HEK293 (cell line): Measurements from ENCODE around the gene SMARCB1.

Experiments
- OVOL3 ChIP-seq: fragments of 450-650 bp; formaldehyde crosslinking; IDR thresholded peaks from 2 replicates; pipeline ENCODE4 v1.5.1; 2016; ENCODE audit warnings: missing biosample characterization, missing genetic modification characterization
- SP3 ChIP-seq: fragments of 450-650 bp; formaldehyde crosslinking; IDR thresholded peaks from 2 replicates; pipeline ENCODE4 v1.5.1; 2016; ENCODE audit warnings: missing biosample characterization, missing genetic modification characterization
- TRIM28 ChIP-seq: IDR thresholded peaks from 2 replicates; pipeline ENCODE4 v1.6.1; 2011; ENCODE audit warnings: low read length, control low read depth, borderline replicate concordance
- WT1 ChIP-seq: fragments of 450-650 bp; formaldehyde crosslinking; IDR thresholded peaks from 2 replicates; pipeline ENCODE4 v1.5.1; 2016; ENCODE audit warnings: missing biosample characterization, missing genetic modification characterization
- ZNF132 ChIP-seq: fragments of 450-650 bp; formaldehyde crosslinking; IDR thresholded peaks from 2 replicates; pipeline ENCODE4 v1.5.1; 2017; ENCODE audit warnings: missing biosample characterization, missing genetic modification characterization, borderline replicate concordance
- ZNF140 ChIP-seq: fragments of 450-650 bp; formaldehyde crosslinking; IDR thresholded peaks from 2 replicates; pipeline ENCODE4 v1.5.1; 2016; ENCODE audit warnings: missing biosample characterization, missing genetic modification characterization
- ZNF169 ChIP-seq: fragments of 450-650 bp; formaldehyde crosslinking; IDR thresholded peaks from 2 replicates; pipeline ENCODE4 v1.5.1; 2016; ENCODE audit warnings: missing biosample characterization, missing genetic modification characterization
- ZNF184 ChIP-seq: fragments of 450-650 bp; IDR thresholded peaks from 2 replicates; pipeline ENCODE4 v1.5.1; 2018; ENCODE audit warnings: missing biosample characterization, mild to moderate bottlenecking, missing genetic modification characterization
- ZNF214 ChIP-seq: fragments of 450-650 bp; formaldehyde crosslinking; IDR thresholded peaks from 2 replicates; pipeline ENCODE4 v1.5.1; 2017; ENCODE audit warnings: missing biosample characterization, mild to moderate bottlenecking, missing genetic modification characterization, borderline replicate concordance
- ZNF239 ChIP-seq: fragments of 450-650 bp; formaldehyde crosslinking; IDR thresholded peaks from 2 replicates; pipeline ENCODE4 v1.5.1; 2016; ENCODE audit warnings: missing biosample characterization, missing genetic modification characterization
- ZNF266 ChIP-seq: fragments of 450-650 bp; formaldehyde crosslinking; IDR thresholded peaks from 2 replicates; pipeline ENCODE4 v1.5.1; 2016; ENCODE audit warnings: missing biosample characterization, missing genetic modification characterization, low read depth
- ZNF514 ChIP-seq: fragments of 450-650 bp; formaldehyde crosslinking; IDR thresholded peaks from 2 replicates; pipeline ENCODE4 v1.5.1; 2016; ENCODE audit warnings: missing biosample characterization, missing genetic modification characterization
- ZNF521 ChIP-seq: fragments of 450-650 bp; formaldehyde crosslinking; IDR thresholded peaks from 2 replicates; pipeline ENCODE4 v1.5.1; 2017; ENCODE audit warnings: missing biosample characterization, mild to moderate bottlenecking, missing genetic modification characterization
- ZNF596 ChIP-seq: fragments of 450-650 bp; IDR thresholded peaks from 2 replicates; pipeline ENCODE4 v1.5.0; 2018; ENCODE audit warnings: missing biosample characterization, mild to moderate bottlenecking, missing genetic modification characterization, moderate library complexity
- ZNF623 ChIP-seq: fragments of 450-650 bp; formaldehyde crosslinking; IDR thresholded peaks from 2 replicates; pipeline ENCODE4 v1.5.1; 2016; ENCODE audit warnings: missing biosample characterization, missing genetic modification characterization
- ZNF624 ChIP-seq: fragments of 450-650 bp; formaldehyde crosslinking; IDR thresholded peaks from 2 replicates; pipeline ENCODE4 v1.5.1; 2017; ENCODE audit warnings: missing biosample characterization, missing genetic modification characterization
- ZNF658 ChIP-seq: fragments of 450-650 bp; formaldehyde crosslinking; IDR thresholded peaks from 2 replicates; pipeline ENCODE4; 2016; ENCODE audit warnings: missing biosample characterization, missing genetic modification characterization
- ZNF837 ChIP-seq: fragments of 450-650 bp; formaldehyde crosslinking; IDR thresholded peaks from 2 replicates; pipeline ENCODE4 v1.5.1; 2016; ENCODE audit warnings: missing biosample characterization, missing genetic modification characterization
- ZXDB ChIP-seq: fragments of 450-650 bp; formaldehyde crosslinking; IDR thresholded peaks from 2 replicates; pipeline ENCODE4 v1.5.1; 2016; ENCODE audit warnings: missing biosample characterization, missing genetic modification characterization
- TF ChIP-seq, protein P1 (sequence below): fragments of 450-650 bp; formaldehyde crosslinking; IDR thresholded peaks from 2 replicates; pipeline ENCODE4 v1.5.1; 2016; ENCODE audit warnings: missing biosample characterization, missing genetic modification characterization, borderline replicate concordance
- TF ChIP-seq, protein P2 (sequence below): fragments of 450-650 bp; formaldehyde crosslinking; IDR thresholded peaks from 2 replicates; pipeline ENCODE4 v1.5.1; 2016; ENCODE audit warnings: missing biosample characterization, missing genetic modification characterization
- TF ChIP-seq, protein P3 (sequence below): fragments of 450-650 bp; formaldehyde crosslinking; IDR thresholded peaks from 2 replicates; pipeline ENCODE4 v1.5.1; 2016; ENCODE audit warnings: missing biosample characterization, missing genetic modification characterization
- TF ChIP-seq, protein P4 (sequence below): fragments of 450-650 bp; formaldehyde crosslinking; IDR thresholded peaks from 2 replicates; pipeline ENCODE4 v1.5.1; 2016; ENCODE audit warnings: missing biosample characterization, missing genetic modification characterization
- TF ChIP-seq, protein P5 (sequence below): fragments of 450-650 bp; formaldehyde crosslinking; IDR thresholded peaks from 2 replicates; pipeline ENCODE4 v1.5.1; 2017; ENCODE audit warnings: missing biosample characterization, mild to moderate bottlenecking, missing genetic modification characterization, moderate library complexity
- TF ChIP-seq, protein P6 (sequence below): fragments of 450-650 bp; formaldehyde crosslinking; IDR thresholded peaks from 2 replicates; pipeline ENCODE4 v1.5.1; 2016; ENCODE audit warnings: missing biosample characterization, missing genetic modification characterization, low read depth
- TF ChIP-seq, protein P7 (sequence below): fragments of 450-650 bp; formaldehyde crosslinking; conservative IDR thresholded peaks from 2 replicates; pipeline ENCODE4 v1.5.1; 2016; ENCODE audit warnings: low read depth, missing biosample characterization, missing genetic modification characterization

Gene SMARCB1

DNA sequence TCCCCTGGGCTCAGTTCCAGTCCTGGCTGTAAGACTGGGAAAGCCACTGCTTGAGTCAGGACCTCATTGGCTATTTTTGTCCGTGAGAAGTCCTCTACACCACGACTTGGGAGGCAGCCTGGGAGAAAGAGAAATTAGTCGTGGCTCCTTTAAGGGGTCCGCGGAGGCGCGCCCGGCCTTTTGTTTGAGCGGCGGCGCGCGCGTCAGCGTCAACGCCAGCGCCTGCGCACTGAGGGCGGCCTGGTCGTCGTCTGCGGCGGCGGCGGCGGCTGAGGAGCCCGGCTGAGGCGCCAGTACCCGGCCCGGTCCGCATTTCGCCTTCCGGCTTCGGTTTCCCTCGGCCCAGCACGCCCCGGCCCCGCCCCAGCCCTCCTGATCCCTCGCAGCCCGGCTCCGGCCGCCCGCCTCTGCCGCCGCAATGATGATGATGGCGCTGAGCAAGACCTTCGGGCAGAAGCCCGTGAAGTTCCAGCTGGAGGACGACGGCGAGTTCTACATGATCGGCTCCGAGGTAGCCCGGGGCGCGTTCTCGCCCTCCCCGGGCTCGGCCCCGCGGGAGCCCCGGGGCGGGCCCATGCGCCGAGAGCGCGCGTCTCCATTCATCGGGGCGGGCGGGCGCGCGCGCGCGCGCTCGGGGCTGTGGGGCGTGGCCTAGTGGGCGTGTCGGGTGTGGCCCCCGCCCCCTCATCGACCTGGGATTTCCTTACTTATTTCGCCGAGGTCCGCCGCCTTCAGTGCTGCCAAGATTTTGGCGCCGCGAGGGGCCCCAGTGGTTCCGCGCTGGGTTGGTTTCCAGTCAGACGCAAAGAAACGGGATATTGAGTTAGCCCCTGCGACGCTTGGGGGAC, at the start of gene SMARCB1 (continued):
- TF ChIP-seq OVOL3: no peak
- TF ChIP-seq TRIM28: no peak
- TF ChIP-seq, protein P1, sequence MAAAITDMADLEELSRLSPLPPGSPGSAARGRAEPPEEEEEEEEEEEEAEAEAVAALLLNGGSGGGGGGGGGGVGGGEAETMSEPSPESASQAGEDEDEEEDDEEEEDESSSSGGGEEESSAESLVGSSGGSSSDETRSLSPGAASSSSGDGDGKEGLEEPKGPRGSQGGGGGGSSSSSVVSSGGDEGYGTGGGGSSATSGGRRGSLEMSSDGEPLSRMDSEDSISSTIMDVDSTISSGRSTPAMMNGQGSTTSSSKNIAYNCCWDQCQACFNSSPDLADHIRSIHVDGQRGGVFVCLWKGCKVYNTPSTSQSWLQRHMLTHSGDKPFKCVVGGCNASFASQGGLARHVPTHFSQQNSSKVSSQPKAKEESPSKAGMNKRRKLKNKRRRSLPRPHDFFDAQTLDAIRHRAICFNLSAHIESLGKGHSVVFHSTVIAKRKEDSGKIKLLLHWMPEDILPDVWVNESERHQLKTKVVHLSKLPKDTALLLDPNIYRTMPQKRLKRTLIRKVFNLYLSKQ (tag by site-specific recombination): no peak
- TF ChIP-seq ZNF184 (tag by site-specific recombination): no peak
- TF ChIP-seq ZNF140: no peak
- TF ChIP-seq, protein P2, sequence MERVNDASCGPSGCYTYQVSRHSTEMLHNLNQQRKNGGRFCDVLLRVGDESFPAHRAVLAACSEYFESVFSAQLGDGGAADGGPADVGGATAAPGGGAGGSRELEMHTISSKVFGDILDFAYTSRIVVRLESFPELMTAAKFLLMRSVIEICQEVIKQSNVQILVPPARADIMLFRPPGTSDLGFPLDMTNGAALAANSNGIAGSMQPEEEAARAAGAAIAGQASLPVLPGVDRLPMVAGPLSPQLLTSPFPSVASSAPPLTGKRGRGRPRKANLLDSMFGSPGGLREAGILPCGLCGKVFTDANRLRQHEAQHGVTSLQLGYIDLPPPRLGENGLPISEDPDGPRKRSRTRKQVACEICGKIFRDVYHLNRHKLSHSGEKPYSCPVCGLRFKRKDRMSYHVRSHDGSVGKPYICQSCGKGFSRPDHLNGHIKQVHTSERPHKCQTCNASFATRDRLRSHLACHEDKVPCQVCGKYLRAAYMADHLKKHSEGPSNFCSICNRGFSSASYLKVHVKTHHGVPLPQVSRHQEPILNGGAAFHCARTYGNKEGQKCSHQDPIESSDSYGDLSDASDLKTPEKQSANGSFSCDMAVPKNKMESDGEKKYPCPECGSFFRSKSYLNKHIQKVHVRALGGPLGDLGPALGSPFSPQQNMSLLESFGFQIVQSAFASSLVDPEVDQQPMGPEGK (tag by site-specific recombination): peak; percentile 76
- no peak for TF ChIP-seq ZNF266
- TF ChIP-seq, protein P3, sequence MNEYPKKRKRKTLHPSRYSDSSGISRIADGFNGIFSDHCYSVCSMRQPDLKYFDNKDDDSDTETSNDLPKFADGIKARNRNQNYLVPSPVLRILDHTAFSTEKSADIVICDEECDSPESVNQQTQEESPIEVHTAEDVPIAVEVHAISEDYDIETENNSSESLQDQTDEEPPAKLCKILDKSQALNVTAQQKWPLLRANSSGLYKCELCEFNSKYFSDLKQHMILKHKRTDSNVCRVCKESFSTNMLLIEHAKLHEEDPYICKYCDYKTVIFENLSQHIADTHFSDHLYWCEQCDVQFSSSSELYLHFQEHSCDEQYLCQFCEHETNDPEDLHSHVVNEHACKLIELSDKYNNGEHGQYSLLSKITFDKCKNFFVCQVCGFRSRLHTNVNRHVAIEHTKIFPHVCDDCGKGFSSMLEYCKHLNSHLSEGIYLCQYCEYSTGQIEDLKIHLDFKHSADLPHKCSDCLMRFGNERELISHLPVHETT (tag by site-specific recombination): no peak
- no peak for TF ChIP-seq ZNF837 (tag by site-specific recombination)
- TF ChIP-seq, protein P4, sequence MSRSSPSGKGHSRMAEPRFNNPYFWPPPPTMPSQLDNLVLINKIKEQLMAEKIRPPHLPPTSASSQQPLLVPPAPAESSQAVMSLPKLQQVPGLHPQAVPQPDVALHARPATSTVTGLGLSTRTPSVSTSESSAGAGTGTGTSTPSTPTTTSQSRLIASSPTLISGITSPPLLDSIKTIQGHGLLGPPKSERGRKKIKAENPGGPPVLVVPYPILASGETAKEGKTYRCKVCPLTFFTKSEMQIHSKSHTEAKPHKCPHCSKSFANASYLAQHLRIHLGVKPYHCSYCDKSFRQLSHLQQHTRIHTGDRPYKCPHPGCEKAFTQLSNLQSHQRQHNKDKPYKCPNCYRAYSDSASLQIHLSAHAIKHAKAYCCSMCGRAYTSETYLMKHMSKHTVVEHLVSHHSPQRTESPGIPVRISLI: no peak
- TF ChIP-seq, protein P5, sequence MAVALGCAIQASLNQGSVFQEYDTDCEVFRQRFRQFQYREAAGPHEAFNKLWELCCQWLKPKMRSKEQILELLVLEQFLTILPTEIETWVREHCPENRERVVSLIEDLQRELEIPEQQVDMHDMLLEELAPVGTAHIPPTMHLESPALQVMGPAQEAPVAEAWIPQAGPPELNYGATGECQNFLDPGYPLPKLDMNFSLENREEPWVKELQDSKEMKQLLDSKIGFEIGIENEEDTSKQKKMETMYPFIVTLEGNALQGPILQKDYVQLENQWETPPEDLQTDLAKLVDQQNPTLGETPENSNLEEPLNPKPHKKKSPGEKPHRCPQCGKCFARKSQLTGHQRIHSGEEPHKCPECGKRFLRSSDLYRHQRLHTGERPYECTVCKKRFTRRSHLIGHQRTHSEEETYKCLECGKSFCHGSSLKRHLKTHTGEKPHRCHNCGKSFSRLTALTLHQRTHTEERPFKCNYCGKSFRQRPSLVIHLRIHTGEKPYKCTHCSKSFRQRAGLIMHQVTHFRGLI (tag by site-specific recombination): no peak
- no peak for TF ChIP-seq ZNF132 (tag by site-specific recombination)
- no peak for TF ChIP-seq ZNF521 (tag by site-specific recombination)
- no peak for TF ChIP-seq ZNF624 (tag by site-specific recombination)
- no peak for TF ChIP-seq ZNF239
- TF ChIP-seq WT1 (tag by site-specific recombination): no peak; the same call in 1 of the 2 replicates
- TF ChIP-seq ZXDB (tag by site-specific recombination): peak; percentile 64; the same call in 1 of the 2 replicates
- TF ChIP-seq ZNF169: no peak
- no peak for TF ChIP-seq ZNF214
- TF ChIP-seq ZNF623: no peak
- TF ChIP-seq ZNF658 (tag by site-specific recombination): no peak
- TF ChIP-seq, protein P6, sequence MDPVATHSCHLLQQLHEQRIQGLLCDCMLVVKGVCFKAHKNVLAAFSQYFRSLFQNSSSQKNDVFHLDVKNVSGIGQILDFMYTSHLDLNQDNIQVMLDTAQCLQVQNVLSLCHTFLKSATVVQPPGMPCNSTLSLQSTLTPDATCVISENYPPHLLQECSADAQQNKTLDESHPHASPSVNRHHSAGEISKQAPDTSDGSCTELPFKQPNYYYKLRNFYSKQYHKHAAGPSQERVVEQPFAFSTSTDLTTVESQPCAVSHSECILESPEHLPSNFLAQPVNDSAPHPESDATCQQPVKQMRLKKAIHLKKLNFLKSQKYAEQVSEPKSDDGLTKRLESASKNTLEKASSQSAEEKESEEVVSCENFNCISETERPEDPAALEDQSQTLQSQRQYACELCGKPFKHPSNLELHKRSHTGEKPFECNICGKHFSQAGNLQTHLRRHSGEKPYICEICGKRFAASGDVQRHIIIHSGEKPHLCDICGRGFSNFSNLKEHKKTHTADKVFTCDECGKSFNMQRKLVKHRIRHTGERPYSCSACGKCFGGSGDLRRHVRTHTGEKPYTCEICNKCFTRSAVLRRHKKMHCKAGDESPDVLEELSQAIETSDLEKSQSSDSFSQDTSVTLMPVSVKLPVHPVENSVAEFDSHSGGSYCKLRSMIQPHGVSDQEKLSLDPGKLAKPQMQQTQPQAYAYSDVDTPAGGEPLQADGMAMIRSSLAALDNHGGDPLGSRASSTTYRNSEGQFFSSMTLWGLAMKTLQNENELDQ (tag by site-specific recombination): no peak
- TF ChIP-seq SP3: peak; percentile 70
- TF ChIP-seq ZNF596 (tag by site-specific recombination): no peak
- TF ChIP-seq ZNF514: no peak
- TF ChIP-seq, protein P7, sequence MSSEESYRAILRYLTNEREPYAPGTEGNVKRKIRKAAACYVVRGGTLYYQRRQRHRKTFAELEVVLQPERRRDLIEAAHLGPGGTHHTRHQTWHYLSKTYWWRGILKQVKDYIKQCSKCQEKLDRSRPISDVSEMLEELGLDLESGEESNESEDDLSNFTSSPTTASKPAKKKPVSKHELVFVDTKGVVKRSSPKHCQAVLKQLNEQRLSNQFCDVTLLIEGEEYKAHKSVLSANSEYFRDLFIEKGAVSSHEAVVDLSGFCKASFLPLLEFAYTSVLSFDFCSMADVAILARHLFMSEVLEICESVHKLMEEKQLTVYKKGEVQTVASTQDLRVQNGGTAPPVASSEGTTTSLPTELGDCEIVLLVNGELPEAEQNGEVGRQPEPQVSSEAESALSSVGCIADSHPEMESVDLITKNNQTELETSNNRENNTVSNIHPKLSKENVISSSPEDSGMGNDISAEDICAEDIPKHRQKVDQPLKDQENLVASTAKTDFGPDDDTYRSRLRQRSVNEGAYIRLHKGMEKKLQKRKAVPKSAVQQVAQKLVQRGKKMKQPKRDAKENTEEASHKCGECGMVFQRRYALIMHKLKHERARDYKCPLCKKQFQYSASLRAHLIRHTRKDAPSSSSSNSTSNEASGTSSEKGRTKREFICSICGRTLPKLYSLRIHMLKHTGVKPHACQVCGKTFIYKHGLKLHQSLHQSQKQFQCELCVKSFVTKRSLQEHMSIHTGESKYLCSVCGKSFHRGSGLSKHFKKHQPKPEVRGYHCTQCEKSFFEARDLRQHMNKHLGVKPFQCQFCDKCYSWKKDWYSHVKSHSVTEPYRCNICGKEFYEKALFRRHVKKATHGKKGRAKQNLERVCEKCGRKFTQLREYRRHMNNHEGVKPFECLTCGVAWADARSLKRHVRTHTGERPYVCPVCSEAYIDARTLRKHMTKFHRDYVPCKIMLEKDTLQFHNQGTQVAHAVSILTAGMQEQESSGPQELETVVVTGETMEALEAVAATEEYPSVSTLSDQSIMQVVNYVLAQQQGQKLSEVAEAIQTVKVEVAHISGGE (tag by site-specific recombination): no peak
